Spleen (tissue), 11 donors: ENCODE measurements around the gene GID8. TPM values are rescaled to one million over a fixed set of nuclear protein-coding genes. Genes with fewer than 3 reads are reported as not detected.

Experiments used
- DNase-seq: peaks from one replicate; pipeline ENCODE4 v3.0.0-alpha.2; 2020
- H3K27ac ChIP-seq, 8 donors: fragments of 200-600 bp; sonication (generic) in 7 of 8; 1 replicate in 4 of 8; 2 replicates in 4 of 8; pipeline versions ENCODE4 v1.5.0 to v1.8.0; 2016 to 2021; ENCODE audit warnings: inconsistent platforms in 4 of 8, mild to moderate bottlenecking in 4 of 8, moderate library complexity in 1 of 8
- H3K27me3 ChIP-seq, 7 donors: fragments of 200-600 bp; sonication (generic) in 6 of 7; replicated peaks in 1 of 7; 1 replicate in 4 of 7; 2 replicates in 3 of 7; pipeline versions ENCODE4 v1.5.0 to v1.8.0; 2016 to 2021; ENCODE audit warnings: inconsistent platforms in 3 of 7, mild to moderate bottlenecking in 1 of 7
- H3K36me3 ChIP-seq, 6 donors: fragments of 200-600 bp; sonication (generic) in 5 of 6; 1 replicate in 4 of 6; 2 replicates in 2 of 6; pipeline versions ENCODE4 v1.5.0 to v1.8.0; 2016 to 2021; ENCODE audit warnings: inconsistent platforms in 2 of 6
- H3K4me1 ChIP-seq, 6 donors: fragments of 200-600 bp; sonication (generic) in 5 of 6; 1 replicate in 3 of 6; 2 replicates in 3 of 6; pipeline versions ENCODE4 v1.5.0 to v1.8.0; 2016 to 2021; ENCODE audit warnings: inconsistent platforms in 3 of 6
- H3K4me3 ChIP-seq, 8 donors: fragments of 200-600 bp; sonication (generic) in 7 of 8; 1 replicate in 4 of 8; 2 replicates in 4 of 8; pipeline versions ENCODE4 v1.5.0 to v1.8.0; 2016 to 2021; ENCODE audit warnings: inconsistent platforms in 4 of 8, mild to moderate bottlenecking in 4 of 8, moderate library complexity in 2 of 8
- H3K9me3 ChIP-seq, 8 donors: fragments of 200-600 bp; sonication (generic) in 7 of 8; 1 replicate in 4 of 8; 2 replicates in 4 of 8; pipeline versions ENCODE4 v1.5.0 to v1.8.0; 2016 to 2021; ENCODE audit warnings: inconsistent platforms in 4 of 8
- CTCF ChIP-seq, 11 experiments: fragments of 200-600 bp in 7 of 11; fragments of 450-650 bp in 4 of 11; sonication (generic) in 4 of 11; IDR thresholded peaks in 8 of 11; conservative IDR thresholded peaks in 3 of 11; 1 replicate in 7 of 11; 2 replicates in 4 of 11; pipeline versions ENCODE4 v1.4.0 to v1.8.0; 2016 to 2021; ENCODE audit warnings: antibody characterized with exemption in 11 of 11, inconsistent platforms in 4 of 11, mild to moderate bottlenecking in 1 of 11
- POLR2A ChIP-seq, 3 donors: fragments of 450-650 bp; IDR thresholded peaks; one replicate each; pipeline ENCODE4 v1.5.1; 2017; ENCODE audit warnings: antibody characterized with exemption in 3 of 3, mild to moderate bottlenecking in 1 of 3
- POLR2AphosphoS5 ChIP-seq, 3 donors: sonication (generic); formaldehyde crosslinking; IDR thresholded peaks; one replicate each; pipeline ENCODE4 v1.5.1; 2017; ENCODE audit warnings: antibody characterized with exemption in 3 of 3
- WGBS, 5 donors: extraction: QIAGEN DNeasy Blood & Tissue Kit in 3 of 5; methylation state at CpG; one replicate each; pipeline versions ENCODE4 v1.1.5 to v1.1.7; 2013 to 2018; 5-methylcytosine and 5-hydroxymethylcytosine counted together
- intact Hi-C: fragments of 100-400 bp; cut with DNase I; formaldehyde crosslinking; loops from one replicate; pipeline ENCODE4 v1.15.0; 2023; ENCODE audit warnings: low total_unique reads
- polyA plus RNA-seq, 3 donors: library from polyadenylated mRNA; stranded (reverse); fragments of 200-250 nt; gene quantifications; one replicate each; pipeline ENCODE4 v1.2.1, GENCODE V29; 2013
- total RNA-seq, 7 donors: library from RNA; depleted of rRNA in 3 of 7; stranded (reverse); fragments of >200 nt in 3 of 7; fragmentation: NEBNext Ultra II Directional in 4 of 7; extraction: Animal tissue kit (Norgen Biotek cat#: 25700) in 4 of 7; gene quantifications; one replicate each; pipeline versions ENCODE4 v1.1.0 to v1.2.1, GENCODE V29; 2016 to 2021
- donor health status: healthy with polysubstance abuse.
- donor health status: DM: no; HTN: no; CAD: no; lungs with moderate emphysema.
- donor health status: DM: no; HTN: no; CAD: no.
- donor health status: Bipolar disorder and iron deficiency.
- donor health status: healthy.
- donor health status: DM: no; HTN: no; CAD: no.
- donor health status: DM: yes; HTN: yes; CAD: no.

Gene GID8
- total and polyA plus RNA-seq, 10 donors = 9.7 to 33.3 (median 28.1) TPM

GRCh38 chr20:62983210-62983609 lies 45.3 kb downstream of the GID8 start:
- H3K27ac ChIP-seq = no peak overlapping the region
- H3K9me3 ChIP-seq = no peaks in the 10 kb centered on the region
- intact Hi-C loops = no loop called here
- peaks cover 0 to 98% (median 56%) of the 10 kb centered on the region in 7 donors for H3K27me3 ChIP-seq
- no peak for TF ChIP-seq POLR2AphosphoS5 (IDR thresholded peaks at IDR 0.05)
- TF ChIP-seq POLR2A (IDR thresholded peaks at IDR 0.05) = no peak
- TF ChIP-seq CTCF (IDR thresholded peaks at IDR 0.05 in 8 of 11, conservative IDR thresholded peaks at IDR 0.05 in 3 of 11) = no peak
- H3K4me3 ChIP-seq = no peak overlapping the region
- no peak for DNase-seq
- H3K36me3 ChIP-seq = no peaks in the 10 kb centered on the region
- peaks cover 0 to 42% (median 25%) of the 10 kb centered on the region in 6 donors for H3K4me1 ChIP-seq
- 79 to 91% (median 87%) methylated on average over 6 of the region's 6 CpGs for WGBS, 5 donors

- no peak for DNase-seq
- no peak for TF ChIP-seq POLR2AphosphoS5 (IDR thresholded peaks at IDR 0.05)
- no peak for TF ChIP-seq CTCF (IDR thresholded peaks at IDR 0.05 in 8 of 11, conservative IDR thresholded peaks at IDR 0.05 in 3 of 11)
- TF ChIP-seq POLR2A (IDR thresholded peaks at IDR 0.05) = no peak
- H3K4me1 ChIP-seq = peaks cover 0 to 38% (median 17%) of the 10 kb centered on the region in 6 donors
- no peak overlapping the region for H3K4me3 ChIP-seq
- no peaks in the 10 kb centered on the region for H3K9me3 ChIP-seq
- intact Hi-C loops = no loop called here
- no peak overlapping the region for H3K27ac ChIP-seq
- peaks cover 0 to 92% (median 42%) of the 10 kb centered on the region in 7 donors for H3K27me3 ChIP-seq
- H3K36me3 ChIP-seq = no peaks in the 10 kb centered on the region
- WGBS, 5 donors = 78 to 83% (median 82%) methylated on average over 18 of the region's 18 CpGs
Measured at GRCh38 chr20:62984666-62985443, 46.9 kb downstream of the GID8 start.

GRCh38 chr20:62985444-62985778 lies 47.5 kb downstream of the GID8 start:
- no peak overlapping the region for H3K4me3 ChIP-seq
- H3K9me3 ChIP-seq = no peaks in the 10 kb centered on the region
- intact Hi-C loops = no loop called here
- 76 to 81% (median 80%) methylated on average over 11 to 14 of the region's 14 CpGs; no CpG with 5 or more reads in 1 of the 5 donors for WGBS, 5 donors
- H3K36me3 ChIP-seq = no peaks in the 10 kb centered on the region
- TF ChIP-seq CTCF (IDR thresholded peaks at IDR 0.05 in 8 of 11, conservative IDR thresholded peaks at IDR 0.05 in 3 of 11) (no peak), POLR2A (IDR thresholded peaks at IDR 0.05) (no peak), POLR2AphosphoS5 (IDR thresholded peaks at IDR 0.05) (no peak)
- H3K27me3 ChIP-seq = peaks cover 0 to 91% (median 36%) of the 10 kb centered on the region in 7 donors
- H3K4me1 ChIP-seq = peaks cover 0 to 32% (median 17%) of the 10 kb centered on the region in 6 donors
- H3K27ac ChIP-seq = no peak overlapping the region
- DNase-seq = no peak

GRCh38 chr20:62986257-62986800 lies 48.4 kb downstream of the GID8 start:
- H3K27me3 ChIP-seq = peaks cover 0 to 91% (median 29%) of the 10 kb centered on the region in 7 donors
- H3K9me3 ChIP-seq = no peaks in the 10 kb centered on the region
- no peak for DNase-seq
- H3K4me3 ChIP-seq = no peak overlapping the region
- no peak overlapping the region for H3K27ac ChIP-seq
- intact Hi-C loops = no loop called here
- H3K4me1 ChIP-seq = peaks cover 0 to 23% (median 11%) of the 10 kb centered on the region in 6 donors
- no peaks in the 10 kb centered on the region for H3K36me3 ChIP-seq
- 70 to 90% (median 76%) methylated on average over 5 to 6 of the region's 6 CpGs for WGBS, 5 donors
- TF ChIP-seq POLR2A (IDR thresholded peaks at IDR 0.05) (no peak), CTCF (IDR thresholded peaks at IDR 0.05 in 8 of 11, conservative IDR thresholded peaks at IDR 0.05 in 3 of 11) (no peak), POLR2AphosphoS5 (IDR thresholded peaks at IDR 0.05) (no peak)
